HepG2 (cell line): ENCODE measurements around the gene ARMC2. TPM values are rescaled to one million over a fixed set of nuclear protein-coding genes. Genes with fewer than 3 reads are reported as not detected.

Experiments
- CHD4 ChIP-seq: fragments of 200-600 bp; sonication (generic); IDR thresholded peaks from 2 replicates; pipeline ENCODE4 v1.7.0; 2017; ENCODE audit warnings: mild to moderate bottlenecking, low read length, borderline replicate concordance
- CREB3 ChIP-seq: sonication (generic); formaldehyde crosslinking; IDR thresholded peaks from 2 replicates; pipeline ENCODE4 v1.5.0; 2020; ENCODE audit warnings: missing genetic modification reagents
- DMTF1 ChIP-seq: sonication (generic); formaldehyde crosslinking; IDR thresholded peaks from 2 replicates; pipeline ENCODE4 v1.4.0; 2020; ENCODE audit warnings: mild to moderate bottlenecking, missing genetic modification reagents
- FOXA1 ChIP-seq, 2 experiments: fragments of 450-650 bp in 1 of 2; sonication (generic) in 1 of 2; formaldehyde crosslinking in 1 of 2; IDR thresholded peaks; 2 replicates each; pipeline versions ENCODE4 v1.4.0 to v1.6.1; 2016 to 2020; ENCODE audit warnings: missing genetic modification reagents in 1 of 2
- HNRNPK ChIP-seq: fragments of 200-400 bp; formaldehyde crosslinking; IDR thresholded peaks from 2 replicates; pipeline ENCODE4 v1.6.1; 2018; ENCODE audit warnings: low read length, low read depth, moderate library complexity, mild to moderate bottlenecking; ENCODE audit not compliant: poor library complexity, severe bottlenecking
- IKZF1 ChIP-seq: fragments of 450-650 bp; IDR thresholded peaks from 2 replicates; pipeline ENCODE4 v1.7.1; 2016
- IKZF4 ChIP-seq: sonication (generic); formaldehyde crosslinking; IDR thresholded peaks from 2 replicates; pipeline ENCODE4 v1.5.1; 2020; ENCODE audit warnings: borderline replicate concordance, mild to moderate bottlenecking, low read depth, missing genetic modification reagents; ENCODE audit errors: not compliant biosample characterization
- KDM3A ChIP-seq: IDR thresholded peaks from 2 replicates; pipeline ENCODE4 v1.6.1; 2018; ENCODE audit warnings: low read depth, missing compliant biosample characterization
- PBX3 ChIP-seq: sonication (generic); formaldehyde crosslinking; IDR thresholded peaks from 2 replicates; pipeline ENCODE4 v1.8.1; 2023; ENCODE audit warnings: missing genetic modification reagents, inconsistent platforms, borderline replicate concordance
- PCBP1 ChIP-seq: fragments of 200-400 bp; formaldehyde crosslinking; IDR thresholded peaks from 2 replicates; pipeline ENCODE4 v1.6.1; 2017; ENCODE audit warnings: mild to moderate bottlenecking, low read depth, low read length, borderline replicate concordance
- PHF8 ChIP-seq: sonication (generic); formaldehyde crosslinking; IDR thresholded peaks from 2 replicates; pipeline ENCODE4 v1.5.0; 2020; ENCODE audit warnings: missing genetic modification reagents
- TBX2 ChIP-seq: sonication (generic); formaldehyde crosslinking; IDR thresholded peaks from 2 replicates; pipeline ENCODE4 v1.5.0; 2020; ENCODE audit warnings: missing genetic modification reagents, mild to moderate bottlenecking, borderline replicate concordance
- ZFP36 ChIP-seq: fragments of 150-350 bp; IDR thresholded peaks from 2 replicates; pipeline ENCODE4 v1.6.1; 2018; ENCODE audit warnings: borderline replicate concordance, low read length, low read depth; ENCODE audit not compliant: partially characterized antibody
- ZNF260 ChIP-seq: sonication (generic); formaldehyde crosslinking; IDR thresholded peaks from 2 replicates; pipeline ENCODE4 v1.4.0; 2020; ENCODE audit warnings: missing genetic modification reagents, low read depth, mild to moderate bottlenecking, borderline replicate concordance
- ZNF546 ChIP-seq: sonication (generic); formaldehyde crosslinking; conservative IDR thresholded peaks from 2 replicates; pipeline ENCODE4 v1.8.1; 2023; ENCODE audit warnings: mild to moderate bottlenecking, missing genetic modification reagents
- ZNF652 ChIP-seq: IDR thresholded peaks from 2 replicates; pipeline ENCODE4 v1.6.1; 2016; ENCODE audit warnings: low read depth, borderline replicate concordance
- ZNF670 ChIP-seq: sonication (generic); formaldehyde crosslinking; IDR thresholded peaks from 2 replicates; pipeline ENCODE4 v1.8.0; 2022; ENCODE audit warnings: mild to moderate bottlenecking, missing genetic modification reagents, borderline replicate concordance
- ZNF775 ChIP-seq: sonication (generic); formaldehyde crosslinking; IDR thresholded peaks from 2 replicates; pipeline ENCODE4 v1.4.0; 2020; ENCODE audit warnings: missing genetic modification reagents, mild to moderate bottlenecking, moderate library complexity, borderline replicate concordance
- ZNF781 ChIP-seq: sonication (generic); formaldehyde crosslinking; IDR thresholded peaks from 2 replicates; pipeline ENCODE4 v1.5.1; 2020; ENCODE audit warnings: borderline replicate concordance, mild to moderate bottlenecking, missing genetic modification reagents; ENCODE audit errors: not compliant biosample characterization
- ZSCAN21 ChIP-seq: sonication (generic); formaldehyde crosslinking; IDR thresholded peaks from 2 replicates; pipeline ENCODE4 v1.8.0; 2022; ENCODE audit warnings: mild to moderate bottlenecking, missing genetic modification reagents, moderate library complexity, borderline replicate concordance
- polyA plus RNA-seq, 8 experiments: library from polyadenylated mRNA; depleted of rRNA in 3 of 8; stranded (reverse) in 7 of 8; unstranded in 1 of 8; fragments of >200 nt; fragmentation: Illumina TruSeq in 4 of 8; extraction: Trizol in 4 of 8; gene quantifications; 2 replicates each; pipeline versions ENCODE4 v1.2.1 to v1.2.3, GENCODE V29; 2011 to 2016; ENCODE audit warnings: low read depth in 4 of 8, missing spikeins in 1 of 8, mixed read lengths in 1 of 8; ENCODE audit not compliant: insufficient read depth in 1 of 8
- total RNA-seq, 5 experiments: library from RNA; depleted of rRNA; stranded (reverse); fragments of >200 nt; fragmentation: Illumina TruSeq; extraction: Trizol; gene quantifications; 2 replicates each; pipeline ENCODE4 v1.2.3, GENCODE V29; 2016; ENCODE audit warnings: low read depth in 1 of 5

Gene ARMC2
- total and polyA plus RNA-seq, 2 of the 13 experiments (the other 11 are each of a cell fraction or from before 2014, with no cell fraction given): 1.4 to 3.2 TPM

- TF ChIP-seq CREB3 (CRISPR knock-in tag): peak; percentile 39; the same call in 1 of the 2 replicates
- TF ChIP-seq TBX2 (CRISPR knock-in tag): peak; percentile 51; the same call in 1 of the 2 replicates
- TF ChIP-seq HNRNPK: no peak
- TF ChIP-seq IKZF4 (CRISPR knock-in tag): no peak
- TF ChIP-seq CHD4: no peak
- no peak for TF ChIP-seq ZSCAN21 (CRISPR knock-in tag)
- no peak for TF ChIP-seq PCBP1
- TF ChIP-seq ZNF670 (CRISPR knock-in tag): no peak
- TF ChIP-seq ZNF652 (CRISPR knock-in tag): no peak
- TF ChIP-seq DMTF1 (CRISPR knock-in tag): no peak
- TF ChIP-seq FOXA1 (IDR thresholded peaks at IDR 0.05): no peak
- no peak for TF ChIP-seq FOXA1 (CRISPR knock-in tag; IDR thresholded peaks at IDR 0.05)
- TF ChIP-seq ZNF260: no peak
- TF ChIP-seq KDM3A (CRISPR knock-in tag): peak; percentile 41; the same call in 1 of the 2 replicates
- peak; percentile 62 for TF ChIP-seq ZNF781
- no peak for TF ChIP-seq IKZF1
- TF ChIP-seq ZNF546 (CRISPR knock-in tag): no peak
- TF ChIP-seq ZFP36: no peak
- 0 out of 2 replicates have a peak, but pooled peaks have one; percentile 82 for TF ChIP-seq ZNF775 (CRISPR knock-in tag)
- no peak for TF ChIP-seq PBX3
- TF ChIP-seq PHF8 (CRISPR knock-in tag): peak; percentile 91
Measured at GRCh38 chr6:108848116-108848868, at the start of gene ARMC2 (continued).
